Measurements from ENCODE around the gene P2RX3. TPM values are rescaled to one million over a fixed set of nuclear protein-coding genes. Genes with fewer than 3 reads are reported as not detected.

The P2RX3 gene
- total and polyA plus RNA-seq, 2 experiments from 2014 or later, result 0.15 to 0.35 TPM

DNA sequence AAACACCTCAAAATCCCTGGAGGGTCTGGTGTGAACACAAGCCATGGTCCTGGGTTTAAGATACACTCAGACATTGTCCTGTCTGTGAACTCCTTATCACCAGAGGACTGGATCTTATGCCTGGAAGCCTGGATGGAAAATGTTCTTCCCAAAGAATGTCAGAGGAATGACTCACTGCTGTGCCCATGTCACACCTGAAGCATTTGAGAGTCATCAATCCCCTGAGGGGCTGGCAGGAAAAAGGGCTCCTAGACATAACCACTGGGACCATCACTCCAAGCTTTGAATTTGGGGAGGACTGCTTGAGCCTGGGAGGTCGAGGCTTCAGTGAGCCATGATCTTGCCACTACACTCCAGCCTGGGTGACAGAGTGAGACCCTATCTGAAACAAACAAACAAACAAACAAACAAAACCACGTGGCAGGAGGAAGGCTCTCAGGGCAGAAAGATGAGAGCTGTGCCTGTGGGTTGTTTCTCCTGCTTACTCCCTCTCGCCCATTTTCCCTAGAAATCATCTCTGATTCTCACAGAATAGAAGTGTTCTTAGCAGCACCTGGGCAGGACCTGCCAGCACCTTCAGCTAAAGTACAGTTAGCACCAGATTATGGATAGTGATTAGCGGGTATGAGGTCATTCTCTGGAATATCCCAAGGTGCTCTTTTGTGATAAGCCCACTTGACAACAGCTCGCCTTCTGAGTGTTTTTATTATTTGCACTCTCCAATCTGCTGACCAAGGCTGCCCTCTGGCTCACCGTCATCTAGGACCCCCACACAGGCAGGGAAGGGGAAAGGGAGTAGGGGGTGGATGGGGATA, 64.2 kb downstream of the P2RX3 start:
- Mint-ChIP-seq H3K4me3 (no peak overlapping the region), H3K36me3 (ENCODE audit: low read depth) (peaks cover 10% of the 10 kb centered on the region; the same call in 1 of the 3 replicates), H3K27me3 (ENCODE audit: insufficient read depth, low read depth, poor library complexity) (peaks cover 8% of the 10 kb centered on the region), H3K4me1 (no peaks in the 10 kb centered on the region), H3K9me3 (no peaks in the 10 kb centered on the region), H3K27ac (no peak overlapping the region)
- H3K27me3 ChIP-seq (ENCODE audit: insufficient read depth), result no peaks in the 10 kb centered on the region
- no peaks in the 10 kb centered on the region for H4K20me1 ChIP-seq (replicated peaks; ENCODE audit: insufficient read depth)
- no peak for ATAC-seq
- H3K4me2 ChIP-seq, result no peak overlapping the region
- no peaks in the 10 kb centered on the region for H3K36me3 ChIP-seq (ENCODE audit: insufficient read depth)
- H3K4me3 ChIP-seq, result no peak overlapping the region
- DNase-seq (ENCODE audit: low spot score), result no peak
- no peaks in the 10 kb centered on the region for H3F3A ChIP-seq (replicated peaks; ENCODE audit: low read depth)
- TF ChIP-seq NANOG (IDR thresholded peaks at IDR 0.05; ENCODE audit: borderline replicate concordance) (no peak), ZNF114 (CRISPR knock-in tag; IDR thresholded peaks at IDR 0.05) (no peak), EZH2 (IDR thresholded peaks at IDR 0.05; ENCODE audit: low read depth, unreplicated experiment) (no peak), STAT1 (IDR thresholded peaks at IDR 0.05; ENCODE audit: unreplicated experiment) (no peak), POLR2AphosphoS5 (IDR thresholded peaks at IDR 0.05; ENCODE audit: low read depth) (no peak), ZNF331 (CRISPR knock-in tag; IDR thresholded peaks at IDR 0.05; ENCODE audit: low read depth) (no peak), EZH2phosphoT487 (IDR thresholded peaks at IDR 0.05; ENCODE audit: unreplicated experiment) (no peak), CREB1 (CRISPR knock-in tag; IDR thresholded peaks at IDR 0.05; ENCODE audit: low read depth) (no peak)
- TF ChIP-seq, protein P1, sequence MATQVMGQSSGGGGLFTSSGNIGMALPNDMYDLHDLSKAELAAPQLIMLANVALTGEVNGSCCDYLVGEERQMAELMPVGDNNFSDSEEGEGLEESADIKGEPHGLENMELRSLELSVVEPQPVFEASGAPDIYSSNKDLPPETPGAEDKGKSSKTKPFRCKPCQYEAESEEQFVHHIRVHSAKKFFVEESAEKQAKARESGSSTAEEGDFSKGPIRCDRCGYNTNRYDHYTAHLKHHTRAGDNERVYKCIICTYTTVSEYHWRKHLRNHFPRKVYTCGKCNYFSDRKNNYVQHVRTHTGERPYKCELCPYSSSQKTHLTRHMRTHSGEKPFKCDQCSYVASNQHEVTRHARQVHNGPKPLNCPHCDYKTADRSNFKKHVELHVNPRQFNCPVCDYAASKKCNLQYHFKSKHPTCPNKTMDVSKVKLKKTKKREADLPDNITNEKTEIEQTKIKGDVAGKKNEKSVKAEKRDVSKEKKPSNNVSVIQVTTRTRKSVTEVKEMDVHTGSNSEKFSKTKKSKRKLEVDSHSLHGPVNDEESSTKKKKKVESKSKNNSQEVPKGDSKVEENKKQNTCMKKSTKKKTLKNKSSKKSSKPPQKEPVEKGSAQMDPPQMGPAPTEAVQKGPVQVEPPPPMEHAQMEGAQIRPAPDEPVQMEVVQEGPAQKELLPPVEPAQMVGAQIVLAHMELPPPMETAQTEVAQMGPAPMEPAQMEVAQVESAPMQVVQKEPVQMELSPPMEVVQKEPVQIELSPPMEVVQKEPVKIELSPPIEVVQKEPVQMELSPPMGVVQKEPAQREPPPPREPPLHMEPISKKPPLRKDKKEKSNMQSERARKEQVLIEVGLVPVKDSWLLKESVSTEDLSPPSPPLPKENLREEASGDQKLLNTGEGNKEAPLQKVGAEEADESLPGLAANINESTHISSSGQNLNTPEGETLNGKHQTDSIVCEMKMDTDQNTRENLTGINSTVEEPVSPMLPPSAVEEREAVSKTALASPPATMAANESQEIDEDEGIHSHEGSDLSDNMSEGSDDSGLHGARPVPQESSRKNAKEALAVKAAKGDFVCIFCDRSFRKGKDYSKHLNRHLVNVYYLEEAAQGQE (IDR thresholded peaks at IDR 0.05; ENCODE audit: unreplicated experiment), result no peak
- TF ChIP-seq, protein P2, sequence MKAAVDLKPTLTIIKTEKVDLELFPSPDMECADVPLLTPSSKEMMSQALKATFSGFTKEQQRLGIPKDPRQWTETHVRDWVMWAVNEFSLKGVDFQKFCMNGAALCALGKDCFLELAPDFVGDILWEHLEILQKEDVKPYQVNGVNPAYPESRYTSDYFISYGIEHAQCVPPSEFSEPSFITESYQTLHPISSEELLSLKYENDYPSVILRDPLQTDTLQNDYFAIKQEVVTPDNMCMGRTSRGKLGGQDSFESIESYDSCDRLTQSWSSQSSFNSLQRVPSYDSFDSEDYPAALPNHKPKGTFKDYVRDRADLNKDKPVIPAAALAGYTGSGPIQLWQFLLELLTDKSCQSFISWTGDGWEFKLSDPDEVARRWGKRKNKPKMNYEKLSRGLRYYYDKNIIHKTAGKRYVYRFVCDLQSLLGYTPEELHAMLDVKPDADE (IDR thresholded peaks at IDR 0.05), result no peak
- TF ChIP-seq, protein P3, sequence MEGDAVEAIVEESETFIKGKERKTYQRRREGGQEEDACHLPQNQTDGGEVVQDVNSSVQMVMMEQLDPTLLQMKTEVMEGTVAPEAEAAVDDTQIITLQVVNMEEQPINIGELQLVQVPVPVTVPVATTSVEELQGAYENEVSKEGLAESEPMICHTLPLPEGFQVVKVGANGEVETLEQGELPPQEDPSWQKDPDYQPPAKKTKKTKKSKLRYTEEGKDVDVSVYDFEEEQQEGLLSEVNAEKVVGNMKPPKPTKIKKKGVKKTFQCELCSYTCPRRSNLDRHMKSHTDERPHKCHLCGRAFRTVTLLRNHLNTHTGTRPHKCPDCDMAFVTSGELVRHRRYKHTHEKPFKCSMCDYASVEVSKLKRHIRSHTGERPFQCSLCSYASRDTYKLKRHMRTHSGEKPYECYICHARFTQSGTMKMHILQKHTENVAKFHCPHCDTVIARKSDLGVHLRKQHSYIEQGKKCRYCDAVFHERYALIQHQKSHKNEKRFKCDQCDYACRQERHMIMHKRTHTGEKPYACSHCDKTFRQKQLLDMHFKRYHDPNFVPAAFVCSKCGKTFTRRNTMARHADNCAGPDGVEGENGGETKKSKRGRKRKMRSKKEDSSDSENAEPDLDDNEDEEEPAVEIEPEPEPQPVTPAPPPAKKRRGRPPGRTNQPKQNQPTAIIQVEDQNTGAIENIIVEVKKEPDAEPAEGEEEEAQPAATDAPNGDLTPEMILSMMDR (conservative IDR thresholded peaks at IDR 0.05; ENCODE audit: low read depth in 2 of 2), result no peak
- TF ChIP-seq, protein P4, sequence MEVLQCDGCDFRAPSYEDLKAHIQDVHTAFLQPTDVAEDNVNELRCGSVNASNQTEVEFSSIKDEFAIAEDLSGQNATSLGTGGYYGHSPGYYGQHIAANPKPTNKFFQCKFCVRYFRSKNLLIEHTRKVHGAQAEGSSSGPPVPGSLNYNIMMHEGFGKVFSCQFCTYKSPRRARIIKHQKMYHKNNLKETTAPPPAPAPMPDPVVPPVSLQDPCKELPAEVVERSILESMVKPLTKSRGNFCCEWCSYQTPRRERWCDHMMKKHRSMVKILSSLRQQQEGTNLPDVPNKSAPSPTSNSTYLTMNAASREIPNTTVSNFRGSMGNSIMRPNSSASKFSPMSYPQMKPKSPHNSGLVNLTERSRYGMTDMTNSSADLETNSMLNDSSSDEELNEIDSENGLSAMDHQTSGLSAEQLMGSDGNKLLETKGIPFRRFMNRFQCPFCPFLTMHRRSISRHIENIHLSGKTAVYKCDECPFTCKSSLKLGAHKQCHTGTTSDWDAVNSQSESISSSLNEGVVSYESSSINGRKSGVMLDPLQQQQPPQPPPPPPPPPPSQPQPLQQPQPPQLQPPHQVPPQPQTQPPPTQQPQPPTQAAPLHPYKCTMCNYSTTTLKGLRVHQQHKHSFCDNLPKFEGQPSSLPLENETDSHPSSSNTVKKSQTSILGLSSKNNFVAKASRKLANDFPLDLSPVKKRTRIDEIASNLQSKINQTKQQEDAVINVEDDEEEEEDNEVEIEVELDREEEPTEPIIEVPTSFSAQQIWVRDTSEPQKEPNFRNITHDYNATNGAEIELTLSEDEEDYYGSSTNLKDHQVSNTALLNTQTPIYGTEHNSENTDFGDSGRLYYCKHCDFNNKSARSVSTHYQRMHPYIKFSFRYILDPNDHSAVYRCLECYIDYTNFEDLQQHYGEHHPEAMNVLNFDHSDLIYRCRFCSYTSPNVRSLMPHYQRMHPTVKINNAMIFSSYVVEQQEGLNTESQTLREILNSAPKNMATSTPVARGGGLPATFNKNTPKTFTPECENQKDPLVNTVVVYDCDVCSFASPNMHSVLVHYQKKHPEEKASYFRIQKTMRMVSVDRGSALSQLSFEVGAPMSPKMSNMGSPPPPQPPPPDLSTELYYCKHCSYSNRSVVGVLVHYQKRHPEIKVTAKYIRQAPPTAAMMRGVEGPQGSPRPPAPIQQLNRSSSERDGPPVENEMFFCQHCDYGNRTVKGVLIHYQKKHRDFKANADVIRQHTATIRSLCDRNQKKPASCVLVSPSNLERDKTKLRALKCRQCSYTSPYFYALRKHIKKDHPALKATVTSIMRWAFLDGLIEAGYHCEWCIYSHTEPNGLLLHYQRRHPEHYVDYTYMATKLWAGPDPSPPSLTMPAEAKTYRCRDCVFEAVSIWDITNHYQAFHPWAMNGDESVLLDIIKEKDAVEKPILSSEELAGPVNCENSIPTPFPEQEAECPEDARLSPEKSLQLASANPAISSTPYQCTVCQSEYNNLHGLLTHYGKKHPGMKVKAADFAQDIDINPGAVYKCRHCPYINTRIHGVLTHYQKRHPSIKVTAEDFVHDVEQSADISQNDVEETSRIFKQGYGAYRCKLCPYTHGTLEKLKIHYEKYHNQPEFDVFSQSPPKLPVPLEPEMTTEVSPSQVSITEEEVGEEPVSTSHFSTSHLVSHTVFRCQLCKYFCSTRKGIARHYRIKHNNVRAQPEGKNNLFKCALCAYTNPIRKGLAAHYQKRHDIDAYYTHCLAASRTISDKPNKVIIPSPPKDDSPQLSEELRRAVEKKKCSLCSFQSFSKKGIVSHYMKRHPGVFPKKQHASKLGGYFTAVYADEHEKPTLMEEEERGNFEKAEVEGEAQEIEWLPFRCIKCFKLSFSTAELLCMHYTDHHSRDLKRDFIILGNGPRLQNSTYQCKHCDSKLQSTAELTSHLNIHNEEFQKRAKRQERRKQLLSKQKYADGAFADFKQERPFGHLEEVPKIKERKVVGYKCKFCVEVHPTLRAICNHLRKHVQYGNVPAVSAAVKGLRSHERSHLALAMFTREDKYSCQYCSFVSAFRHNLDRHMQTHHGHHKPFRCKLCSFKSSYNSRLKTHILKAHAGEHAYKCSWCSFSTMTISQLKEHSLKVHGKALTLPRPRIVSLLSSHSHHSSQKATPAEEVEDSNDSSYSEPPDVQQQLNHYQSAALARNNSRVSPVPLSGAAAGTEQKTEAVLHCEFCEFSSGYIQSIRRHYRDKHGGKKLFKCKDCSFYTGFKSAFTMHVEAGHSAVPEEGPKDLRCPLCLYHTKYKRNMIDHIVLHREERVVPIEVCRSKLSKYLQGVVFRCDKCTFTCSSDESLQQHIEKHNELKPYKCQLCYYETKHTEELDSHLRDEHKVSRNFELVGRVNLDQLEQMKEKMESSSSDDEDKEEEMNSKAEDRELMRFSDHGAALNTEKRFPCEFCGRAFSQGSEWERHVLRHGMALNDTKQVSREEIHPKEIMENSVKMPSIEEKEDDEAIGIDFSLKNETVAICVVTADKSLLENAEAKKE (CRISPR knock-in tag; IDR thresholded peaks at IDR 0.05), result no peak
- no peak overlapping the region for H3K27ac ChIP-seq (ENCODE audit: low read depth)
- no peaks in the 10 kb centered on the region for H3K9me2 ChIP-seq (ENCODE audit: insufficient read depth)
- H2AFZ ChIP-seq, result no peak overlapping the region
- H3K79me2 ChIP-seq (replicated peaks; ENCODE audit: insufficient read depth), result no peaks in the 10 kb centered on the region
- H3K4me1 ChIP-seq (ENCODE audit: insufficient read depth), result no peaks in the 10 kb centered on the region
